ENCODE measurements around the gene WHRN. TPM values are rescaled to one million over a fixed set of nuclear protein-coding genes. Genes with fewer than 3 reads are reported as not detected.

Gene WHRN
- total RNA-seq, 1 donor from 2014 or later: 0.52 TPM

DNA sequence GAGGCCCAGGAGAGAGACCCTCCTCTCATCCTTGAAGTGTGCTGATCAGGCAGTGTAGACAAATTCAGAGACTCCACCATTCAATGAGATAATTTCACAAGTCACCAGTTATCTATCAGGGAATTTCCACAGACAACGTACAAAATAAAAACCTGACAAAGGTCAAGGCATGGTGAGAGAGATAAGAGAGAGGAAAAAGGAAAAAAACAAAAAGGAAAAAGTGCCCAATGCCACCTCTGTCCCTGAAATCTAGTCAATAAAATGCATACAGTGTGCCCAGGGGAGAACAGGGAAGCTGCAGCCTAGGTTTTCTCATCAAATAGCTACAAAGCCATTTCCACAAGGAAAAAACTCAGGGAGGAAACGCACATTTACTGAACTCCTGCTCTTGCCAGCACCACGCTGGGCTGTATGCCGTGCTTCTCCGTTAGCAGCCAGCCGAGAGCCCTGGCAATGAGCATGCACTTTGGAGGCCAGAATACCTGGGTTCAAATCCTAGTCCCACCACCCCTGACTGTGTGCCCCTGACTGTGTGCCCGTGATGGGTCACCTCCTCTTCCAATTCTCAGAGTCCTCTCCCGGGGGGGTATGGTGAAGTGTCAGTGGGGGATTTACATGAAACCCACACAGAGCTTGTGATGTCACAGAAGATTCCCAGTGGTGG lies 11.6 kb downstream of the WHRN start:
- intact Hi-C loops (cut with micrococcal nuclease): no loop called here

DNA sequence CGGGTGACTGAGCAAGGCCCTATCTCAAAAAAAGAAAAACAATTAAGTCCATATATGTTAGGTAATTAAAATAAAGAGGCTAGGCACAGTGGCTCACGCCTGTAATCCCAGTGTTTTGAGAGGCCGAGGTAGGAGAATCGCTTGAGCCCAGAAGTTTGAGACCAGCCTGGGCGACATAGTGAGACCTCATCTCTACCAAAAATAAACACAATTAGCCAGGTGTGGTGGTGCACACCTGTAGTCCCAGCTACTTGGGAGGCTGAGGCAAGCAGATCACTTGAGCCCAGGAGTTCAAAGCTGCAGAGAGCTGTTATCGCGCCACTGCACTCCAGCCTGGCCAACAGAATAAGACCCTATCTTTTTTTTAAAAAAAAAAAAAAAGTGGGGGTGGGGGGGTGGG lies 12.3 kb downstream of the WHRN start:
- intact Hi-C loops (cut with micrococcal nuclease): no loop called here

DNA sequence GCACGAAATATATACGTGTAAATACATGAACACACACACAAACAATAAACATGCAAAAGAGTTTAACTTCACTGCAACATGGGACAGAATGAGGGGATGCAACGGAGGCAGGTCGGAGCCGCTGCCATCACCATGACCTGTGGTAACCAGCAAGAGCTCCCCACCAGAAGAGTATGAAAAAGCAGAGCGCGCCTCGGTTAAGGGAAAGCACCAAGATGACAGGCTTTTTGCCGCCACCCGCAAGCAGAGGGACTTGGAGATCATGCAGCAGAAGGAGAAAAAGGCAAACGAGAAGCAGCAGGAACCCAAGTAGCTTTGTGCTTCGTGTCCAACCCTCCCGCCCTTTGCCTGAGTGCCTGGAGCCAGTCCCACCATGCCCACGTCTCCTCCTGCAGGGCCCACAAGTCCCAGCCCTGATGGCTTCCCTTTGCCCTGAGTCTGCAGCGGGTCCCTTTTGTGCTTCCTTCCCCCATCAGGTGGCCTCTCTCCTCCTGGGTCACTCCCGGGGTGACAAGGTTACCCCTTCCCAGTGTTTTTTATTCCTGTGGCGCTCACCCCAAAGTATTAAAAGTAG lies 13.8 kb downstream of the WHRN start:
- intact Hi-C loops (cut with micrococcal nuclease): no loop called here

DNA sequence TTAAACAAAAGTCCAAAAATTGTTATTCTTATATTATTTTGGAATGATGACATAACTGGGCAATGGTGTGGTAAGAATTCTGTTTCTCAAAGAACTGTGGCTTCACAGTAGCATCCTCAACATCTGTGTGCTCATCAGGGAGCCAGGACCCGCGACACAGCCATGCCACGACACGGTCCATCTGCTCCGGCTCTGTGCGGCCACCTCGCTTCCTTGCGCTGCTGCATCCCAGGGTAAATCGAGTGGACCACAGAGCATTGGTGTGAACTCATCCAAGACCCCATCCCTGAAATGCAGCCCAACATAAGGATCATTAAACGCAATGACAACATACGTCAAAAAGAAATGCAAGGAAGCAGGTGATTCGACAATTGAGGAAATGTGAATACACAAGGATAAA lies 15.3 kb downstream of the WHRN start:
- intact Hi-C loops (cut with micrococcal nuclease): no loop called here

DNA sequence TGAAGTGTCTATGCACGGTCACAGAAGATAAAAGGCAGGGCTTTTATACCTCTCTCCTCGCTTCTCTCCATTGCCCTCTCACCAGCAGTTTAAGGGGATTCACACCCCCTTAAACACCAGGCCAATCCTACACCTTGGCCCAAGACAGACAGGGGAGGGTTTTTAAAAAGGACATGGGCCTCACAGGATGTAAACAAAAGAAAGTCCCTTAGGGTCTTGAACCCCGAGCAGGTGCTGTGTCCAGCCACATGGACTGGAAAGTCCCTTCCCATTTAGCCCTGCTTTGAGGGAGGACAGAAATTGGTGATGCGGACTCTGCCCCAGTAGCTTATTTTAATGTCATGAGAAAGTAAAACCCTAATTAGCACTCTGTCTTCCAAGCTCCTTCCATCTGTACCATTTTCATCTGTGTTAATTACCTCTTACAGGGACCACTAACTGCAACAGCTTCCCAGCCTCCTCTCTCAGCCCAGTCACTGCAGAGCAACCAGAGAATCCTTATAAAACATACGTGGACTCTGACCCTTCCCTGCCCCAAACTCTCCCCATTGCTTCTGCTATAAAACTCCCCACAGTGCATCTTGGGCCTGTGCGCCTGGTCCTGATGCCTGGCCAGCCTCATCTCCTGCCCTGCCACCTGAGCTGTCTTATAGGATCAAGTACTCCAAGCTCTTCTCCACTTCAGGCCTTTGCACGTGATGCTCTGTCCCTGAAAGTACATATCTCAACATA lies 16.7 kb downstream of the WHRN start:
- intact Hi-C loops (cut with micrococcal nuclease): no loop called here

DNA sequence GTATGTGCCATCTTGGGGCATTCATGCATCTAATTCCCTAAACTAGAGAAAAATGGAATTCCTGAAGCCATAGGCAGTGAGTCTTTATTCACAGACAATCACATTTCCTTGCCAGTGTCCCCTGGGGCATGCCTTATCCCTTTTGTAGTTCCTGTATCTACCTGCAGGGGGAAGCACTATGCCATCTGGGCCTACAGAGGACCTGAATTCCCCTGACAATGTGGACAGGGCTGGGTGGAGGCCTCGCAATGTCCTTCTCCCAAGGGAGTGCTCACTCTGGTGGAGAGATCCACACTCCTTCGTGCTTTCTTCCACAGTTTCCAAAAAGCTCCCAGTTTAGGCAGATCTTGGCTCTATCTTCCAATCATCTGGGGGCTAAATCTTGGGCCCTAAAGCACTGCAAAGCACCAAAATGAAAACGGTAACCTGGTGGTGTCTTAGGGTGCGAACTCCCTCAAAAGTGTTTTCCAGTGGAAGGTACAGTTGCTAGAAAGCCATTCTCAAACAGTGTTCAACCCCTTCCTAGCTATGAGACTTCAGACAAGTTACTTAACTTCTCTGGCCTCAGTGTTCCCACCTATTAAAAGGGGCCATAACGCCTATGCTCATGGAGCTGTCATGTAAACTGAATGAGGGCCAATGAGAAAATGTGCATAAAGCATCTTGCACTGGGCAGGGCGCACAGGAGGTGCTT lies 17.5 kb downstream of the WHRN start:
- intact Hi-C loops (cut with micrococcal nuclease): loop anchor here (1.0 kb wide), 3 partner anchors 20 to 166 kb away; no protein-coding TSS in a partner anchor

DNA sequence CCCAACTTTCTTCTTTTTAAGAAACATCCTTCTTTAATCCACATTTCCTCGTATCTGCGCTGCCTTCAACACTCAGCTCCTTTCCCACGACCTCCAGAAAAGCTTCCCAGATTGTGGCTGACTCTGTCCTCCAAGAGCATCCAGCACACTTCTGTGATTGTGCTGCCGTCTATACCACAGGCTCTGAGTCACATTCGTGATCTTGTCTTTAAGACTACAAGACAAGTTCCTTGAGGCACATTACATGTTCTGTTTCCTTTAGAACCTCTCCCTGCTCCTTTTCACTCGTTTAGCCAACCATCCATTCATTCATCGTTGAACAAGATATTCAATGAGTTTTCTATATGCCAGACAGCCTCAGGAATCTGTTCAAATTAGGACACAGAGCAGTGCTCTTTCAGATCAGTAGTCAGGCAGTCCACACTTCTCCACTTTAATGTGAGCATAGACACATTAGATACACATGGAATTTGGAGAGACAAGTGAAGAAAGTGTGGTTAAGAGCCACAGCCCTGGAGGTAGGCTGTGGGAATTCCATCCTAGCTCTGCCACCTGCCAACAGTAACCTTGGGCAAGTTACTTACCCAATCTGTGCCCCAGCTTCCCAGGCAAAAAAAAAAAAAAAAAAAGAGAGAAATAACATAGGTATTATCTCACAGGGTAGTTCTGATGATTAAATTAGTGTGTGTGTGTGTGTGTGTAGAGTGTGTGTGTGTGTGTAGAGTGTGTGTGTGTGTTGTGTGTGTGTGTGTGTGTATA lies 18.9 kb downstream of the WHRN start:
- intact Hi-C loops (cut with micrococcal nuclease): no loop called here

DNA sequence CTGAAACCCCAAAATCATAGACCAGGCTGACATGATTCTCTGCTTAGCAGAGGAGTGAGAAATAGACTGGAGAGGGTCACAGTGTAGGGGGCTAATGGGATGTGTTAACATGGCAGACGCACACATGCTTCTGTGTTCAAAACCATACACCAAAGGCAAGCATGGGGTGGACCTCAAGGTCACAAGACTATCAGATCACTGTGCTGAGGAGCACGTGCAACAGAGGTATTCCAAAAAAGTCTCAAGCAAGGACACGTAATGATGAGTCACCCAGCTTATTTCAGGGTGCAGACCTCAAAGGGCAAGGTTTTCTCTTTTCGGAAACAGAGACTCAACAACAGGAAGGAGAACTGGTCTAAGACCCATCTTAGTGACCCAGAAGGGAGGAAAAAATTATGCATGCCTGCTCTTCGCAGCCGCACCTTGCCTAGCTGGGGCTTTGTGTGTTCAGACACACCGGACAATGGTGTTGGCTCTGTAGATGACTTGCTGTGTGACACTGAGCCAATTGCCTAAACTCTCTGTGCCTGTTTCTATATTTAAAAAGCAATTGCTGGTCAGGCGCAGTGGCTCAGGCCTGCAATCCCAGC lies 20.3 kb downstream of the WHRN start:
- intact Hi-C loops (cut with micrococcal nuclease): no loop called here

DNA sequence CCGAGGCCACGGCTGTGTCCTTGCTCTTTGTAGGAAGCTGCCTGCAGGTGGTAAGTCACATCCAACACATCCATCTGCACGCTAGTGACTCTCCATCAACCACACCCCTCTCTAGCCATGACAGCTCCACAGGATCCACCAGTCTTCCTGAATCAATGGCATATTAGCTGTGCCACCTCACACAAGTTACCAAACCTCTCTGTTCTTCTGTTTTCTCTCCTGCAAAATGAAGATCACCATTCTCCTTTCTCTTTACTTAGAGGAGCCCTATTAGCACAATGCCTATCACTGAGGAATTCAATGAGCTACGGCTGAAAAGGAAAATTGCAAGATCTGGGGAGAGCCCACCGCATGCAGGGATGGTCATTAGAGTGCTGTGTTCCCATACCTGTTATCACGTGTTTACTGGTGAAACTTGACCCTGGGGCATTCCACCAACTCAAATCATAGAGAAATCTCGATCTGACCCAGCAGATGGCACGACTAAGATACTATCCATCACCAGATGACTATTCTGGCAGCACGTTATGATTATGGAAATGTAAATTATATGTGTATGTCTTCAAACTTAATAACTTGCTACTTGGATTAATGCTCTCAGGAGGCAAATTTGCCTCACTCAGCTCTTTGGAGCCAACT lies 20.9 kb downstream of the WHRN start:
- intact Hi-C loops (cut with micrococcal nuclease): no loop called here

DNA sequence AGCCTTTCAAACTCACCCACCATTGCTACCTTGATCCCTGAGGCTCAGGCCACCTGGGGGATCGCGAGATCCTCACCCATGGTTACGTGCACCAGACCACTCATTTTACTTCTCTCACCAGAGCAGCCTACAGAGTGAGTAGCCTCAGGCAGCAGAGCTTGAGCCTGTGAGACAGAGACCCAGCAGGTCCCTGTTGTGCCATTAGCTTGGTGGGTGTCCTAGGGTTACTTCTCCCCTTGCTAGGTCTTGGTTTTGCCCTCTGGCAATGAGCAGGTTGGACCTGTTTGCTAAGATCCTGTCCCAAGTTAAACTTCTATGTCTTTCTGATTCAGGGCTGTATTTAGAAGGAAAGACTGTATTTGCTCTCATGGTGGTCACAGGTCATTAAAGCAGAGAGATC lies 21.8 kb downstream of the WHRN start:
- intact Hi-C loops (cut with micrococcal nuclease): no loop called here

DNA sequence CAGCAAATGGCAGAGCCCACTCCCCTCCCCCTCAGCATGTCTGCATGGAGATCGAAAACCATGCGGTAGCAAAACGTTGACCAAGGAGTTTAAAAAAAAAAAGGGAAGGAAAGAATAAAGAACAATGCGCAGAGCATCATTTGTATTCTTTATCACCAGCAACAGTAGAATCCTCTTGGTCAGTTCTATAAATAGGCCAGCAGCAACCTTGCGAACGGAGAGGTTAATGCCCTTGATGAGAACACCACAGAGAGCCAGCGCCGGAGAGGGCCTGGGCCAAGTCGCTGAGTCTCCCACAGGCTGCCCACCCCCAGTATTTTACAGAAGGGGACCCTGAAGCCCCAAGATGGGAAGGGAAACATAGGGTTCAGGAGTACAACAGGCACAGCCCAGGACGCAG lies 22.7 kb downstream of the WHRN start:
- intact Hi-C loops (cut with micrococcal nuclease): no loop called here

DNA sequence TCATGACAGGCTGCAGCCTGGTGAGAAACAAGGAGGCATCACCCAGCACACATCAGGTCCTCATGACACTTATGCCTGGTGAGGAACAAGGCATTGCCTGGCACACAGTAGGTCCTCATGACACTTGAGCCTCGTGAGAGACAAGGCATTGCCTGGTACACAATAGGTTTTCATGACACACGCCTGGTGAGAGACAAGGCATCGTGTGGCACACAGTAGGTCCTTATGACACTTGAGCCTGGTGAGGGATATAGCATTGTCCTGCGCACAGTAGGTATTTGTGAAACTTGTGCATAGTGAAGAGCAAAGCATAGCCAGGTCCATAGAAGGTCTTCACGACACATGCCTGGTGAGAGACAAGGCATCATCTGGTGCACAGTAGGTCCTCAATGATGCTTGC lies 23.5 kb downstream of the WHRN start:
- intact Hi-C loops (cut with micrococcal nuclease): no loop called here

DNA sequence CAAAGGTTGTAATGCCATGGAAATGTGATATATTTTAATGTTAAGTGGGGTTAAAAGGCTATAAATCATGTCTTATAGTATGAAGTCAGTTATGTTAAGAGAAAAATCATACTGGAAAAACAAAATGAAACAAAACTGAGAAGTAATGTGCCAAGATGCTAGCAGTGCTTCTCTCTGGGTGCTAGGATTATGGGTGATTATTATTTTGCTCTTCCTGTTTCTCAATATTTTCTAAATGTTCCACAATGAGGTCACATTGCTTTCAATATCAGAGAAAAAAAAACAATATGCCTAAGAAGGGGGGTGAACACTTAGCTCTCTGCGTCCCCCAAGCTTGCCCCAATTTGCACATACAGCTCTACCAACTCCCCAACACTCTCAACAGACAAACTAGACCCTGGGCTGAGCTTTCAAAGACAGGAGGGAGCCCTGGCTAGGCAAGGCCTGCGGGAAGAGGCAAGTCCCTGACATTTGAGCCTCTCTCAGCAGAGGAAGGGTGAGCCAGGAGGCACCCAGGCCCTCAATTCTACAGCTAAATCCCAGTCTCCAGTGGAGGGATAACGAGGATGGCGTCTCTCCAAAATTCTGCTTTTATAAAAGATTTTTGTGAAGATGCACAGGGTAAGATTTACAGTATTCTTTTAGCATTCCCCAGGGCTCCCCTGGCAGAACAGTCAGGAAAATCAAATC lies 24.4 kb downstream of the WHRN start:
- intact Hi-C loops (cut with micrococcal nuclease): no loop called here

DNA sequence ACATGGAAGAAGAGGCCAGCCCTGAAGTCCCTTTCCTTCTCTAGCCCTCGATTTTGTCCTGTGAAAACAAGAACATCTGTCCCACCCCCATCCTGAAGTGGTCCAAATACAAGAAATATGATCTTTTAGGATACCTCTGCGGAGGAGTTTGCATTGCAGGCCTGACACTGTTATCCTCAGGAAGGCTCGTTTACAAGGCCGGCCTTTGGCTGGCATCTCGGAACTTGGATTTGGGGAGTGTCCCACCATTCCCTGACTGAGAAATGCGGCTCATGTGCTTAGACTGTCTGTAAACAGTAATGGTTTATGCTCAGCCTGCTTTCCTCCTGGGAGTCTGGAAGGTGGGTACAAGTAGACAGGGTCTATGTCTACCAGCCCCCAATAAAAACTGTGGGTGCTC lies 26.4 kb downstream of the WHRN start:
- intact Hi-C loops (cut with micrococcal nuclease): no loop called here

DNA sequence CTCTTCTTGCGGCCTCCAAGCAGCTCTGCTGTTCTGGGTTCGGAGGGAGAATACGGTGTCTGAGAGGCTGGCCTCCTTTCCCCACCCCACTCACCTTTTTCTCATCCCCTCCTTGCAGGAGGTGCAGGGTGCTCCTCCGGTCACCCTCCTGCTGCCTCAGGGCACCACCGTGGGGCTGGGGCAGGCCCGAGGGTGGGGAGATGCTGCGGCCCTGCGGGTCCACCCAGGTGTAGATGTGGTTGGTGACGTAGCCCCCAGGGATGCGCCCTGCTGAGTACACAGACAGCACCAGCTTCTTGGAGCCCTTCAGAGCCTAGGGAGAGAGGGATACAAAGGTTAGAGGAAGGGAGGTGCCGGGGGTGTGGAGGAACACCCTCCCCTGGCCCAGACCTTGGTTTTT lies 26.8 kb downstream of the WHRN start:
- intact Hi-C loops (cut with micrococcal nuclease): no loop called here

DNA sequence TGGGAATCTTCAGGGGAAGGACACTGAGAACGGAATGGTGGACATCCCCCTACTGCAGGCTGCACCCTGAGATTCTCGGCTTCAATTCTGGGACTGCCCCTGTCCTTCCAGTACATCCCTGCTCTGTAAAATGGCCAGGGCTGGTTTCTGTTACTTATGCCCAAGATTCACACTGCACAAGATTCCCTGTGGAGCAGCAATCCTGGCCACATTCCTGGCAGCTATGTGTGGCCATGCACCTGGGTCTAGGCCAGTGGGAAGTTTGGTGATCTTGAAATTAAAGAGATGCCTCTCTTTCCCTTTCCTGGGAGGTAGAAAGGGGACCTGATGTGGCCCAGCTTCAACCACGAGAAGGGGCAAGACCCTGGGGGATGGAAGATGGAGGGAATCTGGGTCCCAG lies 27.6 kb downstream of the WHRN start:
- intact Hi-C loops (cut with micrococcal nuclease): no loop called here

DNA sequence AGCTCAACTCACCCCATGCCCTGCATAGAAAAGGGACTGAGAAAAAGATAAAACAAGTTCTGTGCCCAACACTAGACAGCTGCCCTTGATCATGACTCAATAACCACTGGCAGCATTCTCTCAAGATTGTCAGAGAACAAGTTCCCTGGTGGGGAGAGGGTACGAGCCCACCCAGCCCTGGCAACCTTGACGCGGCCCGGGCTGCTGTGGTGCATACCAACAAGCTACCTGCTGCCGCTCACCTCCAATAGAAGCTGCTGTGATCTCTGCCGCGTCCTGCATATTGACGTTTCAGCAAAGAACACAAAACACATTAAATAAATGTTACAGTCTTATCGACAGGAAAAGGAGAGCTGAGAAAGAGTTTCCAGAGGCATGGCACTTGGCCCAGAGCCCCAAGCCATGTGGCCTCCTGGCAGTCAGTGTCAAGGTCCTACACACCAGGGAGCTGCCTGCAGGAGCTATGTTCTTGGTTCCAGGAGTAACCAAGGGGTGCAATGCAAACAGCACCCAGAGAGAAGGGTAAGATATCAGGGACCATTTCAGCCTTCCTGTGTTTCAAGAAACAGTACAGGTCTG lies 28.3 kb downstream of the WHRN start:
- intact Hi-C loops (cut with micrococcal nuclease): no loop called here

DNA sequence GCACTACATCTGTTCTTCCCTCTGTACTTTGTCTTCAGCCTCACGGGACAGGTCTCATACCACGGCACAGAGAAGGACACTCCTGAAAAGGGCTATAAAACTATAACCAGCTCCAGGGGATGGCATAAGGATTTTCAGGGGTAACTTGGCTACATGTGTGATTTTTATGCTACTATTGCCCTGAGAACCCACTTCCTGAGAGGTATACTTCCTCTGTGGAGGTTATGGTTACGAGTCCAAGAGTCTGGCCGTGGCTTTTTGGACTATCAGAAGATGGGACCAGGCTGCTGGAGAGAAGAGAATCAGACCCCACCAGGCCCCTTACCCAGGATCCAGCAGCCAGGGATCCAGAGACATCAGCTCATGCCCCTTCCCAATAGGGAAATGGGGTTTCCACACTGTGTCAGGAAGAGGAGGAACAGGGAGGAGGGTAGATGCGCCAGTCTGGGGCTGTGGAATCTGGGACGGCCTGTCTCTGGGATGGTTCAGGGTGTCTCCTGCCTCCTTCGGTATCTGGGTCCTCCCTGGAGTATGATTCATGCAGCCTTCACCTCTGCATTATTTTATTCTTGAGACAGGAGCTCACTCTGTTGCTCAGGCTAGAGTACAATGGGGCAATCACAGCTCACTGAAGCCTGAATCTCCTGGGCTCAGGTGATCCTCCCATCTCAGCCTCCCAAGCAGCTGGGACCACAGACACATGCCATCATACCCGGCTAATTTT lies 29.7 kb downstream of the WHRN start:
- intact Hi-C loops (cut with micrococcal nuclease): no loop called here

DNA sequence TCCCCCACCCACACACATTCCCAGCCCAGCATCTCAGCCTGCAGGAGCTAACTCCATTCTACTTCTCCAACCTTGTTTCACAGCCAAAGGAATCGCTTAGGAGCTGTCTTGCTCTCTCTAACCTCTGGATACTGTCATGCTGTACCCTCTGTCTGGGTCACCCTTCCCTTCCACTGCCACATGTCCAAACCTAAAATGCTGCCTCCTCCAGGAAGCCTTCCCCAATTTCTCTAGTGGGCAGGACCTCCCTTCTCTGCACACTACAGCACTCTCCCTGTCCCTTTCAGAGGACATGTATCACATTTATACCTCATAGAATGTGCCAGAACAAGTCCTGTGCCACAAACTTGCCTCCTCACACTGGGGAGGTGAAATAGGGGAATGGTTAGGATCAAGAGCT lies 30.8 kb downstream of the WHRN start:
- intact Hi-C loops (cut with micrococcal nuclease): no loop called here
